Body of pancreas (tissue), 4 donors: ENCODE data around the gene AGBL4. TPM values are rescaled to one million over a fixed set of nuclear protein-coding genes. Genes with fewer than 3 reads are reported as not detected.

Source experiments
- ATAC-seq: fragments of 150-250 bp; one replicate; pipeline ENCODE4 v1.9.1; 2016
- DNase-seq, 4 donors: peaks; one replicate each; pipeline ENCODE4 v3.0.0-alpha.2; 2019
- H3K27ac ChIP-seq, 4 donors: fragments of 200-600 bp; sonication (generic); 1 replicate in 3 of 4; 2 replicates in 1 of 4; pipeline versions ENCODE4 v1.5.1 to v1.6.1; 2016 to 2019; ENCODE audit warnings: mild to moderate bottlenecking in 1 of 4, mixed read lengths in 1 of 4, moderate library complexity in 1 of 4
- H3K27me3 ChIP-seq, 2 donors: fragments of 200-600 bp; sonication (generic); one replicate each; pipeline ENCODE4 v1.6.0; 2016; ENCODE audit warnings: mild to moderate bottlenecking in 1 of 2
- H3K36me3 ChIP-seq, 2 donors: fragments of 200-600 bp; sonication (generic); replicated peaks in 1 of 2; 2 replicates each; pipeline ENCODE4 v1.5.1; 2016; ENCODE audit warnings: low read depth in 2 of 2; ENCODE audit not compliant: insufficient read depth in 1 of 2
- H3K4me1 ChIP-seq: fragments of 200-600 bp; sonication (generic); one replicate; pipeline ENCODE4 v1.6.0; 2016
- H3K4me3 ChIP-seq, 2 donors: fragments of 200-600 bp; sonication (generic); 1 replicate in 1 of 2; 2 replicates in 1 of 2; pipeline ENCODE4 v1.5.1; 2016 to 2019
- H3K9me3 ChIP-seq, 3 donors: fragments of 200-600 bp; sonication (generic); 1 replicate in 2 of 3; 2 replicates in 1 of 3; pipeline ENCODE4 v1.5.1; 2016
- POLR2A ChIP-seq, 3 donors: fragments of 450-650 bp; IDR thresholded peaks; one replicate each; pipeline ENCODE4 v1.6.1; 2016; ENCODE audit warnings: antibody characterized with exemption in 3 of 3, mild to moderate bottlenecking in 2 of 3
- WGBS, 2 donors: methylation state at CpG; one replicate each; pipeline ENCODE4 v1.1.5; 2017; 5-methylcytosine and 5-hydroxymethylcytosine counted together
- intact Hi-C: fragments of 100-400 bp; cut with DNase I; formaldehyde crosslinking; loops from one replicate; pipeline ENCODE4 v1.15.1; 2023
- total RNA-seq, 2 donors: library from RNA; depleted of rRNA; stranded (reverse); fragments of >200 nt; gene quantifications; one replicate each; pipeline ENCODE4 v1.1.0, GENCODE V29; 2016
- TF ChIP-seq, protein P1 (sequence below), 7 experiments: fragments of 450-650 bp in 4 of 7; fragments of 200-600 bp in 3 of 7; sonication (generic) in 3 of 7; IDR thresholded peaks; one replicate each; pipeline ENCODE4 v1.5.1; 2016 to 2019; ENCODE audit warnings: antibody characterized with exemption in 7 of 7

The AGBL4 gene
- total RNA-seq, 2 donors from 2014 or later = 0.33 to 0.78 TPM

DNA sequence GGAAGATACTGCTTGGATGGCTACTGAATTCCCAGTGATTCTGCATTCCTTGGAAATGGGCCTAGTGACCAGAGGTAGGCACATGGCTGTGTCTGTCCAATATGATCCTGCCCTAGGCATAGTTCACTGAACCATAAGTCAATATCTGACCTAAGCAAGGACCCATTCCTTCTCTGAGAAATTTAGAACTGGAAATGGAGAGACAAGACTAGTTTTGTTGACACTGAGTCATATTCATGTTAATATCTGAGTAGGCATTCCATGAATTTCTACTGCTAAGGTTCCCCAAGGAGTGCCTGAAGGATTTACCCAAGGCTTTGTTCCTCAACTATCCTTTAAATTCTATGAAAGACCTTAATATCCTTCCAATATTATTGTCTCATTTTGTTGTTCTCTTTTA, 917.3 kb downstream of the AGBL4 start:
- H3K36me3 ChIP-seq = no peaks in the 10 kb centered on the region
- H3K4me1 ChIP-seq = peaks cover 5% of the 10 kb centered on the region
- DNase-seq (no peak), ATAC-seq (no peak)
- TF ChIP-seq, protein P1, sequence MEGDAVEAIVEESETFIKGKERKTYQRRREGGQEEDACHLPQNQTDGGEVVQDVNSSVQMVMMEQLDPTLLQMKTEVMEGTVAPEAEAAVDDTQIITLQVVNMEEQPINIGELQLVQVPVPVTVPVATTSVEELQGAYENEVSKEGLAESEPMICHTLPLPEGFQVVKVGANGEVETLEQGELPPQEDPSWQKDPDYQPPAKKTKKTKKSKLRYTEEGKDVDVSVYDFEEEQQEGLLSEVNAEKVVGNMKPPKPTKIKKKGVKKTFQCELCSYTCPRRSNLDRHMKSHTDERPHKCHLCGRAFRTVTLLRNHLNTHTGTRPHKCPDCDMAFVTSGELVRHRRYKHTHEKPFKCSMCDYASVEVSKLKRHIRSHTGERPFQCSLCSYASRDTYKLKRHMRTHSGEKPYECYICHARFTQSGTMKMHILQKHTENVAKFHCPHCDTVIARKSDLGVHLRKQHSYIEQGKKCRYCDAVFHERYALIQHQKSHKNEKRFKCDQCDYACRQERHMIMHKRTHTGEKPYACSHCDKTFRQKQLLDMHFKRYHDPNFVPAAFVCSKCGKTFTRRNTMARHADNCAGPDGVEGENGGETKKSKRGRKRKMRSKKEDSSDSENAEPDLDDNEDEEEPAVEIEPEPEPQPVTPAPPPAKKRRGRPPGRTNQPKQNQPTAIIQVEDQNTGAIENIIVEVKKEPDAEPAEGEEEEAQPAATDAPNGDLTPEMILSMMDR (IDR thresholded peaks at IDR 0.05) = no peak
- no peak for TF ChIP-seq POLR2A (IDR thresholded peaks at IDR 0.05)
- intact Hi-C loops = no loop called here
- H3K4me3 ChIP-seq = no peak overlapping the region
- H3K27ac ChIP-seq = no peak overlapping the region
- H3K27me3 ChIP-seq = no peaks in the 10 kb centered on the region
- no peaks in the 10 kb centered on the region for H3K9me3 ChIP-seq

DNA sequence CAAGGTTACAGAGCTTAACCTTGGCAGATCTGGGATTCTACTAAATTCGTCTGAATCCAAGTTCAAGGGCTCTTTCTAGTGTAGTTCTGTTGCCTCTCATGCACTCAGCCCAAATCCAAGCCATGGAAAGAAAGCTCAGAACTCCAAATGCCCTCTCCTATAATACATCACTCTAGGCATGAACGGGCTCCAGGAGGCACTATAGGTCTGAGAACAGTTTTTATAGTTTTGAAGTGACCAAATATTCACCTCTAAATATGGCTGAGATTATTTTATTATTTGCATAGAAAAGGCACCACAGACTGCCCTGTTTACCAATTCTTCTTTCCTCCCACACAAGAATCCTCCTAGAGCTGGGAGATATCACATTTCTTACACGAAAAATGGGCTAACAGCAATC, 919.2 kb downstream of the AGBL4 start:
- no peak overlapping the region for H3K4me3 ChIP-seq

DNA sequence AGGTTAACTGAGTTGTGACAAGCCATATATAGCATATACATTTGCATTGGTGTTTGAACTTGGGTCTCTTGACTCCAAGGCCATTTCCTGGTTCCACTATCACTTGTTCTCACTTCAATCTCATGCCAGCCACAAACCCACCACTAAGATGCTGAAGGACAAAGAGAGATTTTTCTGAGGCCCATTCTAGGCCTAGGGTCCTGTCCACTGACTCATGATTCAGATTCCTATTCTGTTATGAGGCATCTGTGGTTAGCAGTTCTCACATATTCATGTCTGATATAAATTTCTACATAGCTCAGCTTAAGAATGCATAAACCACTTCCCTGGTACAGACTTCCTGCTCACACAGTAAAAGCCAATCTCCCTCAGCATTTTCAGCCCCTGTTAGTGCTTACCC, 921.0 kb downstream of the AGBL4 start:
- Histone ChIP-seq H3K27me3 (no peaks in the 10 kb centered on the region), H3K27ac (no peak overlapping the region), H3K4me1 (no peaks in the 10 kb centered on the region), H3K36me3 (no peaks in the 10 kb centered on the region), H3K4me3 (no peak overlapping the region), H3K9me3 (no peaks in the 10 kb centered on the region)
- TF ChIP-seq, protein P1 (IDR thresholded peaks at IDR 0.05) = no peak
- no peak for TF ChIP-seq POLR2A (IDR thresholded peaks at IDR 0.05)
- no peak for ATAC-seq
- intact Hi-C loops = no loop called here
- DNase-seq = no peak

More for the DNA sequence above, 919.2 kb downstream of the AGBL4 start:
- TF ChIP-seq, protein P1 (IDR thresholded peaks at IDR 0.05) = peak in 3 of 7 experiments; percentile 2 to 19 (median 11)
- TF ChIP-seq POLR2A (IDR thresholded peaks at IDR 0.05) = no peak
- Histone ChIP-seq H3K36me3 (no peaks in the 10 kb centered on the region), H3K27ac (no peak overlapping the region), H3K4me1 (no peaks in the 10 kb centered on the region), H3K9me3 (no peaks in the 10 kb centered on the region), H3K27me3 (no peaks in the 10 kb centered on the region)
- intact Hi-C loops = no loop called here
- no peak for ATAC-seq
- 51 to 54% methylated on average over 3 of the region's 3 CpGs for WGBS, 2 donors
- no peak for DNase-seq

DNA sequence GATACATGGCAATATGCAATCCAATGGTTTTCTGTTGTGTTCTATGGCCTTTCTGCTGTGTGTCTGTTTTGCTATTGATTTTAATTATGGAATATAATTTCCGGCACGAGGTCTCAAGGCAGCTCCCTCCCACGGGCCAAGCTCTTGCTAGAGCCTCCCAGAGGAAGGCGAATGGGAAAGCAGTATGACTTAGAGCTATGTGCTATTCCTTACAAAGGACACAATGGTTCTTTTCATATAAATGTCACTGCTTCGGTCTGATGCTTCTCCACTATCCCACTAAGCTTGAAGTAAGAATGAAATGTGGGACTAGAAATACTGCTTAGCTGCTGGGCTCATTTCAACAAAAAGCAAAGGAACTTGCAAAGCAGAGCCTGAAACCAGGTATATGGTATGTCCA, 924.9 kb downstream of the AGBL4 start:
- Histone ChIP-seq H3K4me1 (no peaks in the 10 kb centered on the region), H3K9me3 (no peaks in the 10 kb centered on the region), H3K4me3 (no peak overlapping the region), H3K27me3 (no peaks in the 10 kb centered on the region), H3K27ac (no peak overlapping the region), H3K36me3 (no peaks in the 10 kb centered on the region)
- intact Hi-C loops = no loop called here
- 67 to 75% methylated on average over 5 of the region's 5 CpGs for WGBS, 2 donors
- ATAC-seq (no peak), DNase-seq (no peak)
- TF ChIP-seq, protein P1 (IDR thresholded peaks at IDR 0.05) = no peak
- TF ChIP-seq POLR2A (IDR thresholded peaks at IDR 0.05) = no peak

DNA sequence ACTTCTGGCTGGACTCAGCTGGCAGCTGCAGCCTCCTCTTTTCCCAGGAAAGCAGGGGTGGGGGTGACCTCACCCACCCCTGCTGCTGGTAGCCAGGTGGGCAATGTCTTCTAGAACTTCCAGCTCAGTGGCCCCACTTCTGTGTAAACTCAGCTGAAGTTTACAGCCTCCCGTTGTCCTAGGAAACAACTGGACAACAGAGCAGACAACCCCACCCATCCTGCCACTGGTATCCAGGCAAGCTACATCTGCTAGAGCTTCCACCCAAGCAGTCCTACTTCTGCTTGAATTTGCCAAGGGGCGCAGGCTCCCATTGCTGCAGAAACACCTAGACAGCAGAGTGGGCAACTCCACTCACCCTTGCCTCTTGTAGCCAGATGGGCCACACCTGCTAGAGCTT, 937.4 kb downstream of the AGBL4 start:
- H3K27me3 ChIP-seq = no peaks in the 10 kb centered on the region
- H3K9me3 ChIP-seq = peaks cover 0 to 7% (median 0%) of the 10 kb centered on the region in 3 donors
- intact Hi-C loops = no loop called here
- WGBS, 2 donors = 63 to 69% methylated on average over 2 of the region's 2 CpGs
- no peak overlapping the region for H3K27ac ChIP-seq
- H3K4me1 ChIP-seq = no peaks in the 10 kb centered on the region
- TF ChIP-seq, protein P1 (IDR thresholded peaks at IDR 0.05) = no peak
- ATAC-seq = no peak
- H3K36me3 ChIP-seq = no peaks in the 10 kb centered on the region
- H3K4me3 ChIP-seq = no peak overlapping the region
- DNase-seq = no peak
